Thyroid gland (tissue), 4 donors: Measurements from ENCODE around the gene PPP1R3G. TPM values are rescaled to one million over a fixed set of nuclear protein-coding genes. Genes with fewer than 3 reads are reported as not detected.

Source experiments
- DNase-seq, 2 donors: peaks; one replicate each; pipeline ENCODE4 v3.0.0-alpha.2; 2019
- H3K27ac ChIP-seq, 3 donors: fragments of 200-600 bp; sonication (generic); 1 replicate in 2 of 3; 2 replicates in 1 of 3; pipeline ENCODE4 v1.5.1; 2016 to 2019; ENCODE audit warnings: mild to moderate bottlenecking in 1 of 3, moderate library complexity in 1 of 3
- H3K27me3 ChIP-seq: fragments of 200-600 bp; sonication (generic); one replicate; pipeline ENCODE4 v1.5.1; 2019
- H3K36me3 ChIP-seq, 2 donors: fragments of 200-600 bp; sonication (generic); one replicate each; pipeline ENCODE4 v1.5.1; 2016 to 2019
- H3K4me1 ChIP-seq, 2 donors: fragments of 200-600 bp; sonication (generic); one replicate each; pipeline ENCODE4 v1.5.1; 2017 to 2019
- H3K4me3 ChIP-seq, 3 donors: fragments of 200-600 bp; sonication (generic); replicated peaks in 1 of 3; 1 replicate in 2 of 3; 2 replicates in 1 of 3; pipeline ENCODE4 v1.5.1; 2016; ENCODE audit warnings: mild to moderate bottlenecking in 1 of 3
- H3K9me3 ChIP-seq: fragments of 200-600 bp; sonication (generic); one replicate; pipeline ENCODE4 v1.5.1; 2017
- CTCF ChIP-seq, 6 experiments: fragments of 200-600 bp in 3 of 6; fragments of 450-650 bp in 3 of 6; sonication (generic) in 3 of 6; IDR thresholded peaks; one replicate each; pipeline ENCODE4 v1.5.1; 2016 to 2019; ENCODE audit warnings: antibody characterized with exemption in 6 of 6, mild to moderate bottlenecking in 2 of 6, inconsistent platforms in 1 of 6, moderate library complexity in 1 of 6
- POLR2A ChIP-seq, 2 donors: fragments of 450-650 bp; IDR thresholded peaks; one replicate each; pipeline ENCODE4 v1.6.1; 2017; ENCODE audit warnings: antibody characterized with exemption in 2 of 2, mild to moderate bottlenecking in 2 of 2, moderate library complexity in 1 of 2
- WGBS, 2 donors: methylation state at CpG; one replicate each; pipeline ENCODE4 v1.1.5; 2017; 5-methylcytosine and 5-hydroxymethylcytosine counted together
- intact Hi-C: fragments of 100-400 bp; cut with DNase I; formaldehyde crosslinking; loops from one replicate; pipeline ENCODE4 v1.15.1; 2023
- total RNA-seq, 4 donors: library from RNA; depleted of rRNA; stranded (reverse); fragments of >200 nt; gene quantifications; one replicate each; pipeline ENCODE4 v1.2.3, GENCODE V29; 2016

Gene PPP1R3G
- total RNA-seq, 4 donors from 2014 or later: 0.78 to 1.6 (median 0.91) TPM

- no peaks in the 10 kb centered on the region for H3K9me3 ChIP-seq
- intact Hi-C loops: no loop called here
- TF ChIP-seq POLR2A (IDR thresholded peaks at IDR 0.05): no peak
- TF ChIP-seq CTCF (IDR thresholded peaks at IDR 0.05): no peak
- DNase-seq: no peak
- WGBS, 2 donors: 74 to 87% methylated on average over 3 of the region's 3 CpGs
- H3K4me3 ChIP-seq: no peak overlapping the region
- H3K27ac ChIP-seq: no peak overlapping the region
- H3K4me1 ChIP-seq: no peaks in the 10 kb centered on the region
- H3K27me3 ChIP-seq: no peaks in the 10 kb centered on the region
- H3K36me3 ChIP-seq: no peaks in the 10 kb centered on the region
Measured at GRCh38 chr6:5094327-5094726, 9.2 kb downstream of the PPP1R3G start.

GRCh38 chr6:5095236-5095635 lies 10.1 kb downstream of the PPP1R3G start:
- Histone ChIP-seq H3K9me3 (no peaks in the 10 kb centered on the region), H3K27me3 (no peaks in the 10 kb centered on the region), H3K4me1 (no peaks in the 10 kb centered on the region), H3K27ac (no peak overlapping the region), H3K4me3 (no peak overlapping the region), H3K36me3 (no peaks in the 10 kb centered on the region)
- whole genome bisulfite sequencing, 2 donors: 61 to 63% methylated on average over 3 of the region's 3 CpGs
- no peak for DNase-seq
- TF ChIP-seq POLR2A (IDR thresholded peaks at IDR 0.05) (no peak), CTCF (IDR thresholded peaks at IDR 0.05) (no peak)
- intact Hi-C loops: no loop called here

GRCh38 chr6:5096482-5096881 lies 11.3 kb downstream of the PPP1R3G start:
- H3K9me3 ChIP-seq: no peaks in the 10 kb centered on the region
- no peak overlapping the region for H3K27ac ChIP-seq
- H3K4me1 ChIP-seq: no peaks in the 10 kb centered on the region
- intact Hi-C loops: no loop called here
- DNase-seq: no peak
- no peaks in the 10 kb centered on the region for H3K27me3 ChIP-seq
- 77 to 81% methylated on average over 2 of the region's 2 CpGs for WGBS, 2 donors
- no peaks in the 10 kb centered on the region for H3K36me3 ChIP-seq
- H3K4me3 ChIP-seq: no peak overlapping the region
- TF ChIP-seq POLR2A (IDR thresholded peaks at IDR 0.05) (no peak), CTCF (IDR thresholded peaks at IDR 0.05) (no peak)

DNA sequence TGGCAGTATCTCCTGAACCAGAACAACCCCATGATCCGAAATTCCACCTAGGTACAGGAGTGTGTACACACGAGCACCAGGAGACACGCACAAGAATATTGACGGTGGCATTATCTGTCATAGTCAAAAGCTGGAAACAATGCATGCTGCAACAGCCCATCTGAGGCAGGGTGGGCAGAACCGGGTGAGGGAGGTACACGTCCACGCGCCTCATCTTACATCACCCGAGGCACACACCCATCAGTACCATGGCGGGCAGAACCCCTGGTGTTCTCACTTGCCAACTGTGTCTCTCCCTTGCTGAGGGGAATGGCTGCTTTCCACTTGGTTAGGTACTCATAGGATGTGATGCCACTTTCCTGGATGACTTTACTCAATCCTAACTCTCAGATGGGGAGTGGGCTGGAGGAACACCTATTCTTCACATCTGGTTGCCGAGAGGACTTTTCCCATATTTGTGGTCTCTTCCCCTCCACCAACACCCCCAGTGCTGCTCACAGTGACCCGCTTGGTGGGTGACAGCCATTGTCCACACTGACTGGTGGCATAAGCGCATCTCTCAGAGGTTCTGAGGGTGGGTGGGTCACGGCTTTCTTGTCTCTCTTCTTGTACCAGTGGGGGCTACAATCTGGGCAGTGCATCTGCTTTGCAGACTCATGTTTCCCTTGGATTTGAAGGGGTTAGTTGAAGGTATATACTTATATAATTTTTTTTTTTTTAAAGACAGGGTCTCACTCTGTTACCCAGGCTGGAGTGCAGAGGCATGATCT lies 13.5 kb downstream of the PPP1R3G start:
- no peak overlapping the region for H3K4me3 ChIP-seq
- no peaks in the 10 kb centered on the region for H3K9me3 ChIP-seq
- intact Hi-C loops: no loop called here
- no peak for TF ChIP-seq POLR2A (IDR thresholded peaks at IDR 0.05)
- no peak for TF ChIP-seq CTCF (IDR thresholded peaks at IDR 0.05)
- H3K27ac ChIP-seq: no peak overlapping the region
- no peak for DNase-seq
- no peaks in the 10 kb centered on the region for H3K36me3 ChIP-seq
- WGBS, 2 donors: 92 to 95% methylated on average over 12 to 14 of the region's 14 CpGs
- no peaks in the 10 kb centered on the region for H3K27me3 ChIP-seq
- no peaks in the 10 kb centered on the region for H3K4me1 ChIP-seq

GRCh38 chr6:5099537-5099936 lies 14.4 kb downstream of the PPP1R3G start:
- H3K4me3 ChIP-seq: no peak overlapping the region
- WGBS, 2 donors: 94 to 98% methylated on average over 3 of the region's 3 CpGs
- DNase-seq: no peak
- no peak overlapping the region for H3K27ac ChIP-seq
- H3K9me3 ChIP-seq: no peaks in the 10 kb centered on the region
- intact Hi-C loops: no loop called here
- no peaks in the 10 kb centered on the region for H3K27me3 ChIP-seq
- TF ChIP-seq CTCF (IDR thresholded peaks at IDR 0.05) (no peak), POLR2A (IDR thresholded peaks at IDR 0.05) (no peak)
- H3K4me1 ChIP-seq: no peaks in the 10 kb centered on the region
- no peaks in the 10 kb centered on the region for H3K36me3 ChIP-seq
